AG04450 (cell line): ENCODE measurements around the gene DIP2C. TPM values are rescaled to one million over a fixed set of nuclear protein-coding genes. Genes with fewer than 3 reads are reported as not detected.
"Not testable (repeated sequence)": the region's sequence is repeated elsewhere in the genome, so short reads cannot be mapped to it uniquely, and the experiment has no call there.

ENCODE experiments used
- CTCF ChIA-PET: fragments of 300-600, 350-600 bp; formaldehyde crosslinking; extraction: SDS; loops from one replicate; lab custom pipeline; 2022; ENCODE audit warnings: antibody characterized with exemption, inconsistent platforms; lab: Charles Lee
- POLR2A ChIA-PET: fragments of 350-600 bp; formaldehyde crosslinking; extraction: SDS; loops from one replicate; lab custom pipeline; 2021; ENCODE audit warnings: antibody characterized with exemption, inconsistent platforms; lab: Yijun Ruan, JAX
- DNase-seq: peaks from one replicate; pipeline ENCODE4 v3.0.0-alpha.2; 2011; ENCODE audit warnings: low read depth, low spot score
- H3K27ac ChIP-seq: one replicate; pipeline ENCODE4 v1.5.1; 2012; ENCODE audit warnings: low read depth, low read length, control low read depth
- H3K27me3 ChIP-seq: one replicate; pipeline ENCODE4 v1.6.0; 2012; ENCODE audit warnings: low read length; ENCODE audit not compliant: control insufficient read depth, insufficient read depth
- H3K4me3 ChIP-seq: 2 replicates; pipeline ENCODE4 v1.5.1; 2011; ENCODE audit warnings: mild to moderate bottlenecking, low read depth, low read length, control low read depth
- H3K9me3 ChIP-seq: 2 replicates; pipeline ENCODE4 v1.5.1; 2012; ENCODE audit warnings: low read length; ENCODE audit not compliant: control insufficient read depth, insufficient read depth
- CTCF ChIP-seq: IDR thresholded peaks from 2 replicates; pipeline ENCODE4 v1.5.1; 2011; ENCODE audit warnings: low read depth, low read length, control low read depth, inconsistent platforms
- polyA plus RNA-seq: library from polyadenylated mRNA; depleted of rRNA; stranded (reverse); fragments of >200 nt; gene quantifications from 2 replicates; pipeline ENCODE4 v1.2.3, GENCODE V29; 2011

Gene DIP2C
- polyA plus RNA-seq, 1 experiment = 9.6 TPM

- CTCF ChIA-PET = no interaction called here
- no peak for TF ChIP-seq CTCF
- POLR2A ChIA-PET = no interaction called here
- Histone ChIP-seq H3K9me3 (no peaks in the 10 kb centered on the region; the same call in 1 of the 2 replicates), H3K4me3 (no peak overlapping the region), H3K27me3 (no peaks in the 10 kb centered on the region), H3K27ac (peak overlapping the region; percentile 63)
- DNase-seq = no peak
These were observed 7.7 kb downstream of the DIP2C start for GRCh38 chr10:681670-682318.

GRCh38 chr10:680745-681144, 8.7 kb downstream of the DIP2C start:
- H3K4me3 ChIP-seq = no peak overlapping the region
- no peaks in the 10 kb centered on the region for H3K9me3 ChIP-seq
- H3K27me3 ChIP-seq = no peaks in the 10 kb centered on the region
- POLR2A ChIA-PET = no interaction called here
- no peak for TF ChIP-seq CTCF
- no peak overlapping the region for H3K27ac ChIP-seq
- CTCF ChIA-PET = no interaction called here
- DNase-seq = no peak

GRCh38 chr10:680146-680545, 9.3 kb downstream of the DIP2C start:
- Histone ChIP-seq H3K4me3 (no peak overlapping the region), H3K9me3 (no peaks in the 10 kb centered on the region), H3K27ac (no peak overlapping the region), H3K27me3 (no peaks in the 10 kb centered on the region)
- no peak for TF ChIP-seq CTCF
- ChIA-PET CTCF (no interaction called here), POLR2A (no interaction called here)
- DNase-seq = no peak

GRCh38 chr10:679556-679955, 9.9 kb downstream of the DIP2C start:
- POLR2A ChIA-PET = no interaction called here

GRCh38 chr10:678662-679005, 10.8 kb downstream of the DIP2C start:
- H3K27ac ChIP-seq, H3K27me3 ChIP-seq, POLR2A ChIA-PET, DNase-seq, H3K9me3 ChIP-seq, CTCF ChIA-PET, H3K4me3 ChIP-seq: not testable (repeated sequence)

More at GRCh38 chr10:679556-679955, 9.9 kb downstream of the DIP2C start:
- H3K9me3 ChIP-seq = no peaks in the 10 kb centered on the region
- no peak for DNase-seq
- CTCF ChIA-PET = no interaction called here
- no peaks in the 10 kb centered on the region for H3K27me3 ChIP-seq
- no peak overlapping the region for H3K4me3 ChIP-seq
- TF ChIP-seq CTCF = no peak
- no peak overlapping the region for H3K27ac ChIP-seq
